ENCODE results near the gene NPRL2. TPM values are rescaled to one million over a fixed set of nuclear protein-coding genes. Genes with fewer than 3 reads are reported as not detected.

NPRL2 gene
- total and polyA plus RNA-seq, 9 of the 15 experiments (the other 6 are each of a cell fraction or from before 2014, with no cell fraction given), result 17.4 to 40.4 (median 24.4) TPM

DNA sequence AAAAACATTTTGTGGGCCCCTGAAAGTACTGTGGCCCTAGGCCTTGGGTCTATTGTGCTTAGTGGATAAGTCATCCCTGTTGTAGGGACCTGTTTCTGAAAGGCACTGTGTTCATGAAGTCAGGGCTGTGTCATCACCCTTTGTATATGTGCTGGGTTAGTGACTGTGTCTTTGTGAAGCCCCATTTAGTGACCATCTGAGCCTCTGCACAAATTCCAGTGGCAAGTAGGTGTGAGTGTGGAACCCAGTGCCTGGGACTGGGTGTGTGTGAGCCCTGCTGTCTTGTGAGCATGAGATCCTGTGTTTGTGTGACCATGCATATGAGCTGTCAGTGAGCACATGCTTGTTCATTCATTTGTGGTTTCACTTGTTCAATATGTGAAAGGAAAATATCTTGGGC lies 46.0 kb downstream of the NPRL2 start:
- Histone ChIP-seq H3K4me1 (replicated peaks in 1 of 2; ENCODE audit: control insufficient read depth in 2 of 2, insufficient read depth in 2 of 2, low read length in 2 of 2) (peaks cover 20 to 37% of the 10 kb centered on the region in 2 experiments; a peak in 4 of 5 replicates), H3K27me3 (ENCODE audit: control insufficient read depth in 2 of 2, insufficient read depth in 2 of 2, low read length in 2 of 2) (no peaks in the 10 kb centered on the region), H3K79me2 (ENCODE audit: control insufficient read depth, insufficient read depth, low read length) (peaks cover 30% of the 10 kb centered on the region), H4K20me1 (replicated peaks; ENCODE audit: control insufficient read depth, insufficient read depth, low read length) (no peaks in the 10 kb centered on the region), H3K27ac (ENCODE audit: extremely low read depth, low read depth, low read length) (peak overlapping the region; percentile 24; the same call in 1 of the 3 replicates), H3K9me1 (ENCODE audit: control insufficient read depth, insufficient read depth, low read length) (no peaks in the 10 kb centered on the region), H3K9me3 (replicated peaks; ENCODE audit: control insufficient read depth, insufficient read depth, low read depth, low read length) (no peaks in the 10 kb centered on the region), H3K4me2 (ENCODE audit: insufficient read depth, low read length) (no peak overlapping the region), H3K9ac (ENCODE audit: insufficient read depth in 1 of 2, low read depth in 2 of 2, low read length in 2 of 2) (peak overlapping the region in 1 of 2 experiments; percentile 71; a peak in 2 of 4 replicates), H2AFZ (ENCODE audit: low read depth, low read length) (no peak overlapping the region), H3K36me3 (ENCODE audit: control insufficient read depth, insufficient read depth, low read length) (peaks cover 8% of the 10 kb centered on the region; the same call in 2 of the 3 replicates), H3K4me3 (no peak overlapping the region)
- FAIRE-seq (no peak), DNase-seq (ENCODE audit: extremely low read depth in 1 of 4, low spot score in 3 of 4) (no peak), ATAC-seq (no peak)
- ChIA-PET CTCF (ENCODE audit: low intra/inter-chr PET ratio) (no interaction called here), POLR2A (no interaction called here)
- TF ChIP-seq RCOR1 (IDR thresholded peaks at IDR 0.05; ENCODE audit: borderline replicate concordance in 1 of 2, low read depth in 2 of 2, low read length in 2 of 2) (no peak), ATF7 (IDR thresholded peaks at IDR 0.05) (no peak), ZNF778 (CRISPR knock-in tag; IDR thresholded peaks at IDR 0.05) (no peak), TCF7 (IDR thresholded peaks at IDR 0.05; ENCODE audit: borderline replicate concordance) (no peak), NBN (IDR thresholded peaks at IDR 0.05; ENCODE audit: low read depth) (no peak), ZNF140 (CRISPR knock-in tag; IDR thresholded peaks at IDR 0.05) (no peak), ZNF785 (CRISPR knock-in tag; IDR thresholded peaks at IDR 0.05) (no peak), ZNF561 (CRISPR knock-in tag; conservative IDR thresholded peaks at IDR 0.05) (no peak), RBM39 (optimal IDR thresholded peaks at IDR 0.05; ENCODE audit: low read depth, low read length) (no peak), RBM22 (IDR thresholded peaks at IDR 0.05; ENCODE audit: low read depth, low read length, poor library complexity, severe bottlenecking) (no peak), GTF2E2 (tag; IDR thresholded peaks at IDR 0.05) (no peak)
- TF ChIP-seq, protein P1, sequence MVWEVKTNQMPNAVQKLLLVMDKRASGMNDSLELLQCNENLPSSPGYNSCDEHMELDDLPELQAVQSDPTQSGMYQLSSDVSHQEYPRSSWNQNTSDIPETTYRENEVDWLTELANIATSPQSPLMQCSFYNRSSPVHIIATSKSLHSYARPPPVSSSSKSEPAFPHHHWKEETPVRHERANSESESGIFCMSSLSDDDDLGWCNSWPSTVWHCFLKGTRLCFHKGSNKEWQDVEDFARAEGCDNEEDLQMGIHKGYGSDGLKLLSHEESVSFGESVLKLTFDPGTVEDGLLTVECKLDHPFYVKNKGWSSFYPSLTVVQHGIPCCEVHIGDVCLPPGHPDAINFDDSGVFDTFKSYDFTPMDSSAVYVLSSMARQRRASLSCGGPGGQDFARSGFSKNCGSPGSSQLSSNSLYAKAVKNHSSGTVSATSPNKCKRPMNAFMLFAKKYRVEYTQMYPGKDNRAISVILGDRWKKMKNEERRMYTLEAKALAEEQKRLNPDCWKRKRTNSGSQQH (CRISPR knock-in tag; IDR thresholded peaks at IDR 0.05), result no peak
- TF ChIP-seq, protein P2, sequence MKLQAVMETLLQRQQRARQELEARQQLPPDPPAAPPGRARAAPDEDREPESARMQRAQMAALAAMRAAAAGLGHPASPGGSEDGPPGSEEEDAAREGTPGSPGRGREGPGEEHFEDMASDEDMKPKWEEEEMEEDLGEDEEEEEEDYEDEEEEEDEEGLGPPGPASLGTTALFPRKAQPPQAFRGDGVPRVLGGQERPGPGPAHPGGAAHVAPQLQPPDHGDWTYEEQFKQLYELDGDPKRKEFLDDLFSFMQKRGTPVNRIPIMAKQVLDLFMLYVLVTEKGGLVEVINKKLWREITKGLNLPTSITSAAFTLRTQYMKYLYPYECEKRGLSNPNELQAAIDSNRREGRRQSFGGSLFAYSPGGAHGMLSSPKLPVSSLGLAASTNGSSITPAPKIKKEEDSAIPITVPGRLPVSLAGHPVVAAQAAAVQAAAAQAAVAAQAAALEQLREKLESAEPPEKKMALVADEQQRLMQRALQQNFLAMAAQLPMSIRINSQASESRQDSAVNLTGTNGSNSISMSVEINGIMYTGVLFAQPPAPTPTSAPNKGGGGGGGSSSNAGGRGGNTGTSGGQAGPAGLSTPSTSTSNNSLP (IDR thresholded peaks at IDR 0.05; ENCODE audit: borderline replicate concordance, low read depth, low read length), result no peak
- no TSS peak for BruUV-seq (replicated peaks)
- intact Hi-C loops (cut with micrococcal nuclease), result no loop called here
- in situ Hi-C loops (cut with MboI), result no loop called here

Measured in K562 (cell line).